ENCODE results near the gene CD28. TPM values are rescaled to one million over a fixed set of nuclear protein-coding genes. Genes with fewer than 3 reads are reported as not detected.

The CD28 gene
- polyA plus RNA-seq, 1 donor from 2014 or later = not detected

DNA sequence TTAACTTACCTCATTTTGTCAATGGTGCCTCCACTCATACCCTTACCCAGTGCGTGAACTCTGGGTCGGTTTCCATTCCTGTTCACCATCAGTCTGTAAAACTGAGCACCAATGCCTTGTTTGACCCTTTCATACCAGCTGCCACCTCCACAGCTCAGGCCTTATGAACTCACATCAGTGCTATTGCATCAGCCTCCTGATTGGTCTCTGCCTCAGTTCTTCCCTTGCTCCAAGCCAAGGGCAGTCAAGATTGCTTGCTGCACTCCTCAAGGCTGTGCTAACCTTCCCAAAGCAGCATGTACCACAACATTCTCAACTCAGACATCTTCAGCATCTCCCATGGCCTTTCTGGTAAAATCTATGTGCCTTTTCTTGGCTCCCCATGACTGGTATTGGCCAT, 9.3 kb downstream of the CD28 start:
- Histone ChIP-seq H3K4me2 (ENCODE audit: low read length) (no peak overlapping the region), H2AFZ (ENCODE audit: low read depth, low read length) (no peak overlapping the region), H3K27me3 (ENCODE audit: insufficient read depth, low read depth, low read length) (no peaks in the 10 kb centered on the region), H3K4me3 (ENCODE audit: low read length) (no peak overlapping the region), H3F3A (ENCODE audit: insufficient read depth, low read length, poor library complexity, severe bottlenecking) (no peaks in the 10 kb centered on the region), H3K9me3 (ENCODE audit: low read length) (no peaks in the 10 kb centered on the region), H4K20me1 (ENCODE audit: insufficient read depth) (no peaks in the 10 kb centered on the region), H3K36me3 (ENCODE audit: insufficient read depth, low read length) (no peaks in the 10 kb centered on the region), H3K27ac (ENCODE audit: low read length) (no peak overlapping the region), H3K79me2 (replicated peaks; ENCODE audit: insufficient read depth, low read length) (no peaks in the 10 kb centered on the region), H3K9me2 (ENCODE audit: insufficient read depth, low read length) (no peaks in the 10 kb centered on the region), H3K9ac (ENCODE audit: low read length) (no peak overlapping the region)
- TF ChIP-seq SMC3 (conservative IDR thresholded peaks at IDR 0.05; ENCODE audit: poor library complexity) (no peak), MXI1 (conservative IDR thresholded peaks at IDR 0.05; ENCODE audit: poor library complexity, severe bottlenecking) (no peak), RAD21 (conservative IDR thresholded peaks at IDR 0.05) (no peak), TAF1 (IDR thresholded peaks at IDR 0.05; ENCODE audit: low read depth) (no peak), EP300 (conservative IDR thresholded peaks at IDR 0.05; ENCODE audit: poor library complexity, severe bottlenecking) (no peak), EZH2 (IDR thresholded peaks at IDR 0.05; ENCODE audit: borderline replicate concordance, insufficient read depth, low read length, poor library complexity, severe bottlenecking) (no peak), POLR2AphosphoS5 (IDR thresholded peaks at IDR 0.05) (no peak)
- TF ChIP-seq, protein P1, sequence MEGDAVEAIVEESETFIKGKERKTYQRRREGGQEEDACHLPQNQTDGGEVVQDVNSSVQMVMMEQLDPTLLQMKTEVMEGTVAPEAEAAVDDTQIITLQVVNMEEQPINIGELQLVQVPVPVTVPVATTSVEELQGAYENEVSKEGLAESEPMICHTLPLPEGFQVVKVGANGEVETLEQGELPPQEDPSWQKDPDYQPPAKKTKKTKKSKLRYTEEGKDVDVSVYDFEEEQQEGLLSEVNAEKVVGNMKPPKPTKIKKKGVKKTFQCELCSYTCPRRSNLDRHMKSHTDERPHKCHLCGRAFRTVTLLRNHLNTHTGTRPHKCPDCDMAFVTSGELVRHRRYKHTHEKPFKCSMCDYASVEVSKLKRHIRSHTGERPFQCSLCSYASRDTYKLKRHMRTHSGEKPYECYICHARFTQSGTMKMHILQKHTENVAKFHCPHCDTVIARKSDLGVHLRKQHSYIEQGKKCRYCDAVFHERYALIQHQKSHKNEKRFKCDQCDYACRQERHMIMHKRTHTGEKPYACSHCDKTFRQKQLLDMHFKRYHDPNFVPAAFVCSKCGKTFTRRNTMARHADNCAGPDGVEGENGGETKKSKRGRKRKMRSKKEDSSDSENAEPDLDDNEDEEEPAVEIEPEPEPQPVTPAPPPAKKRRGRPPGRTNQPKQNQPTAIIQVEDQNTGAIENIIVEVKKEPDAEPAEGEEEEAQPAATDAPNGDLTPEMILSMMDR (IDR thresholded peaks at IDR 0.05; ENCODE audit: poor library complexity, severe bottlenecking) = no peak
- TF ChIP-seq, protein P2, sequence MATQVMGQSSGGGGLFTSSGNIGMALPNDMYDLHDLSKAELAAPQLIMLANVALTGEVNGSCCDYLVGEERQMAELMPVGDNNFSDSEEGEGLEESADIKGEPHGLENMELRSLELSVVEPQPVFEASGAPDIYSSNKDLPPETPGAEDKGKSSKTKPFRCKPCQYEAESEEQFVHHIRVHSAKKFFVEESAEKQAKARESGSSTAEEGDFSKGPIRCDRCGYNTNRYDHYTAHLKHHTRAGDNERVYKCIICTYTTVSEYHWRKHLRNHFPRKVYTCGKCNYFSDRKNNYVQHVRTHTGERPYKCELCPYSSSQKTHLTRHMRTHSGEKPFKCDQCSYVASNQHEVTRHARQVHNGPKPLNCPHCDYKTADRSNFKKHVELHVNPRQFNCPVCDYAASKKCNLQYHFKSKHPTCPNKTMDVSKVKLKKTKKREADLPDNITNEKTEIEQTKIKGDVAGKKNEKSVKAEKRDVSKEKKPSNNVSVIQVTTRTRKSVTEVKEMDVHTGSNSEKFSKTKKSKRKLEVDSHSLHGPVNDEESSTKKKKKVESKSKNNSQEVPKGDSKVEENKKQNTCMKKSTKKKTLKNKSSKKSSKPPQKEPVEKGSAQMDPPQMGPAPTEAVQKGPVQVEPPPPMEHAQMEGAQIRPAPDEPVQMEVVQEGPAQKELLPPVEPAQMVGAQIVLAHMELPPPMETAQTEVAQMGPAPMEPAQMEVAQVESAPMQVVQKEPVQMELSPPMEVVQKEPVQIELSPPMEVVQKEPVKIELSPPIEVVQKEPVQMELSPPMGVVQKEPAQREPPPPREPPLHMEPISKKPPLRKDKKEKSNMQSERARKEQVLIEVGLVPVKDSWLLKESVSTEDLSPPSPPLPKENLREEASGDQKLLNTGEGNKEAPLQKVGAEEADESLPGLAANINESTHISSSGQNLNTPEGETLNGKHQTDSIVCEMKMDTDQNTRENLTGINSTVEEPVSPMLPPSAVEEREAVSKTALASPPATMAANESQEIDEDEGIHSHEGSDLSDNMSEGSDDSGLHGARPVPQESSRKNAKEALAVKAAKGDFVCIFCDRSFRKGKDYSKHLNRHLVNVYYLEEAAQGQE (IDR thresholded peaks at IDR 0.05; ENCODE audit: borderline replicate concordance) = no peak

DNA sequence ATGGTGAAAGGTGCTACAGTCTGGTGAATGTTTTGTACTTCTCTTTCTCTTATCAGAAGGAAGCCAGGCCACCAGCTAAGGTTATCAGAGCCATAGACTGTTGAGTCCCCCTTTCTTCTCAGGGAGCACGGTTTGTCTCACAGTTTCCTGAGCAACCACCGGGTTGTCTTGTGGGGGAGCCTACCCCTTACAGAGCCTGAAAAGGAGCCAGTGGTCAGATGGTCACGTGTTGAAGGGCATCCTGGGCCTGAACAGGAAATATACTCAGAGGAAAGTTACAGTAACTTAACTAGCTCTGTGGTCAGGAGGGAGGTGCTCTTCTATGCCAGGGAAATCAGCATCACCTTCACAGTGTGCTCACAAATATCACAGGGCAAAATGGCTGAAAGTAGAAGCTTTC, 11.6 kb downstream of the CD28 start:
- no peaks in the 10 kb centered on the region for H3K79me2 ChIP-seq (replicated peaks; ENCODE audit: insufficient read depth, low read length)
- no peaks in the 10 kb centered on the region for H4K20me1 ChIP-seq (ENCODE audit: insufficient read depth)
- H3K27ac ChIP-seq (ENCODE audit: low read length) = no peak overlapping the region
- no peak overlapping the region for H3K4me2 ChIP-seq (ENCODE audit: low read length)
- H2AFZ ChIP-seq (ENCODE audit: low read depth, low read length) = no peak overlapping the region
- H3F3A ChIP-seq (ENCODE audit: insufficient read depth, low read length, poor library complexity, severe bottlenecking) = no peaks in the 10 kb centered on the region
- H3K9me3 ChIP-seq (ENCODE audit: low read length) = no peaks in the 10 kb centered on the region
- H3K4me3 ChIP-seq (ENCODE audit: low read length) = no peak overlapping the region
- H3K9ac ChIP-seq (ENCODE audit: low read length) = no peak overlapping the region
- H3K27me3 ChIP-seq (ENCODE audit: insufficient read depth, low read depth, low read length) = no peaks in the 10 kb centered on the region
- TF ChIP-seq, protein P1 (IDR thresholded peaks at IDR 0.05; ENCODE audit: poor library complexity, severe bottlenecking) = no peak
- TF ChIP-seq SMC3 (conservative IDR thresholded peaks at IDR 0.05; ENCODE audit: poor library complexity) = no peak
- no peak for TF ChIP-seq POLR2AphosphoS5 (IDR thresholded peaks at IDR 0.05)
- TF ChIP-seq MXI1 (conservative IDR thresholded peaks at IDR 0.05; ENCODE audit: poor library complexity, severe bottlenecking) = no peak
- TF ChIP-seq RAD21 (conservative IDR thresholded peaks at IDR 0.05) = no peak
- TF ChIP-seq, protein P2 (IDR thresholded peaks at IDR 0.05; ENCODE audit: borderline replicate concordance) = no peak
- TF ChIP-seq EZH2 (IDR thresholded peaks at IDR 0.05; ENCODE audit: borderline replicate concordance, insufficient read depth, low read length, poor library complexity, severe bottlenecking) = no peak
- TF ChIP-seq EP300 (conservative IDR thresholded peaks at IDR 0.05; ENCODE audit: poor library complexity, severe bottlenecking) = no peak
- no peak for TF ChIP-seq TAF1 (IDR thresholded peaks at IDR 0.05; ENCODE audit: low read depth)
- H3K36me3 ChIP-seq (ENCODE audit: insufficient read depth, low read length) = no peaks in the 10 kb centered on the region
- H3K9me2 ChIP-seq (ENCODE audit: insufficient read depth, low read length) = no peaks in the 10 kb centered on the region

Measured in neural cell (in vitro differentiated cells).